WTC11 (cell line): Measurements from ENCODE around the gene LSM12. TPM values are rescaled to one million over a fixed set of nuclear protein-coding genes. Genes with fewer than 3 reads are reported as not detected.

ENCODE experiments used
- ATAC-seq: fragments of 200-7000 bp; cut with Tn5 transposase; 2 replicates; pipeline ENCODE4 v1.10.0; 2021; ENCODE audit warnings: mild to moderate bottlenecking, moderate library complexity
- CTCF ChIA-PET: fragments of 300-600 bp; sonication (Branson Sonifier 250); formaldehyde crosslinking; loops from one replicate; lab custom pipeline; 2021; ENCODE audit warnings: antibody characterized with exemption; lab: Charles Lee
- POLR2A ChIA-PET: fragments of 350-600 bp; sonication (Branson Sonifier 250); formaldehyde crosslinking; loops from one replicate; lab custom pipeline; 2021; ENCODE audit warnings: antibody characterized with exemption; lab: Charles Lee
- DNase-seq: peaks from one replicate; pipeline ENCODE4 v3.0.0; 2021; ENCODE audit warnings: low spot score
- H3K27ac Mint-ChIP-seq: 2 replicates; pipeline ENCODE4 v1.8.0; 2021; ENCODE audit warnings: mixed read lengths
- H3K27me3 Mint-ChIP-seq: 2 replicates; pipeline ENCODE4 v1.8.0; 2021; ENCODE audit warnings: low read depth, mild to moderate bottlenecking, moderate library complexity, mixed read lengths
- H3K36me3 Mint-ChIP-seq: 2 replicates; pipeline ENCODE4 v1.8.0; 2021; ENCODE audit warnings: mixed read lengths
- H3K4me1 Mint-ChIP-seq: 2 replicates; pipeline ENCODE4 v1.8.0; 2022; ENCODE audit warnings: mixed read lengths
- H3K4me3 Mint-ChIP-seq: 2 replicates; pipeline ENCODE4 v1.8.0; 2021; ENCODE audit warnings: mild to moderate bottlenecking, moderate library complexity, mixed read lengths
- H3K9me3 Mint-ChIP-seq: 2 replicates; pipeline ENCODE4 v1.8.0; 2021; ENCODE audit warnings: mixed read lengths
- FOXP1 ChIP-seq: sonication (generic); formaldehyde crosslinking; IDR thresholded peaks from 2 replicates; pipeline ENCODE4 v1.8.0; 2022; ENCODE audit warnings: missing genetic modification reagents, mild to moderate bottlenecking, moderate library complexity, borderline replicate concordance
- MXD4 ChIP-seq: fragments of 250-450 bp; sonication (Bioruptor Pico); IDR thresholded peaks from 2 replicates; pipeline ENCODE4 v1.8.0; 2021; ENCODE audit warnings: mild to moderate bottlenecking, moderate library complexity, borderline replicate concordance
- NR1H2 ChIP-seq: sonication (generic); formaldehyde crosslinking; IDR thresholded peaks from 2 replicates; pipeline ENCODE4 v1.9.0; 2021; ENCODE audit warnings: mild to moderate bottlenecking, moderate library complexity, missing genetic modification reagents
- RORB ChIP-seq: fragments of 250-450 bp; sonication (Bioruptor Pico); IDR thresholded peaks from 2 replicates; pipeline ENCODE4 v1.9.0; 2021; ENCODE audit warnings: mild to moderate bottlenecking
- total RNA-seq: library from RNA; stranded (reverse); gene quantifications from 3 replicates; pipeline ENCODE4 v1.2.3, GENCODE V29; 2021
- TF ChIP-seq, protein P1 (sequence below): sonication (generic); formaldehyde crosslinking; IDR thresholded peaks from 2 replicates; pipeline ENCODE4 v1.8.0; 2023; ENCODE audit warnings: missing genetic modification reagents, mild to moderate bottlenecking, borderline replicate concordance
- TF ChIP-seq, protein P2 (sequence below): fragments of 200-600 bp; IDR thresholded peaks from 2 replicates; pipeline ENCODE4 v1.8.0; 2022; ENCODE audit warnings: antibody characterized with exemption
- TF ChIP-seq, protein P3 (sequence below): sonication (generic); formaldehyde crosslinking; IDR thresholded peaks from 2 replicates; pipeline ENCODE4 v1.8.0; 2022; ENCODE audit warnings: mild to moderate bottlenecking, missing genetic modification reagents
- TF ChIP-seq, protein P4 (sequence below): sonication (generic); formaldehyde crosslinking; IDR thresholded peaks from 2 replicates; pipeline ENCODE4 v1.8.0; 2022; ENCODE audit warnings: missing genetic modification reagents

The LSM12 gene
- total RNA-seq, 1 experiment from 2014 or later: 102 TPM

DNA sequence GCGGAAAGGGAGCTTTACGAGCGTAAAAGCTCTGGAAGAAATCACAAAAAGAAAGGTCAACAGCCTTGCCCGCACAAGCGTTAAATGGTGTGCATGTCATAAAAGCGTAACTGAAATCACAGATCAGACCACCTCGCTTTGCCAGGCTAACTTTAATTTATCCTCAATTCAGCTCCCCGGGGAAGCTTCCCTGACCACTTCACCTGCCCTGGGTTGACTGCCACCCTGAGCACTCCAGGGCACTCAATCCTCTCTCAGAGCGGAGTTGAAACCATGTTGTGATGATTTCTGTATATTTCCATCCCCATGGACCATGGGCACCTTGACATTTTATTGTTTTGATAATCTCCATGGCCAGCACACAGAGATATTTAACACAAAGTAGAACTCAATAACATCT is 78.2 kb downstream of the LSM12 start:
- ChIA-PET CTCF (interaction anchor here (1.0 to 2.6 kb wide), 4 partner anchors 45 to 142 kb away, joined by 3 to 12 read pairs (median 5); no protein-coding TSS in a partner anchor), POLR2A (no interaction called here)
- no peaks in the 10 kb centered on the region for H3K9me3 Mint-ChIP-seq
- no peak for ATAC-seq
- H3K36me3 Mint-ChIP-seq: no peaks in the 10 kb centered on the region
- TF ChIP-seq MXD4 (CRISPR knock-in tag): no peak
- TF ChIP-seq, protein P1, sequence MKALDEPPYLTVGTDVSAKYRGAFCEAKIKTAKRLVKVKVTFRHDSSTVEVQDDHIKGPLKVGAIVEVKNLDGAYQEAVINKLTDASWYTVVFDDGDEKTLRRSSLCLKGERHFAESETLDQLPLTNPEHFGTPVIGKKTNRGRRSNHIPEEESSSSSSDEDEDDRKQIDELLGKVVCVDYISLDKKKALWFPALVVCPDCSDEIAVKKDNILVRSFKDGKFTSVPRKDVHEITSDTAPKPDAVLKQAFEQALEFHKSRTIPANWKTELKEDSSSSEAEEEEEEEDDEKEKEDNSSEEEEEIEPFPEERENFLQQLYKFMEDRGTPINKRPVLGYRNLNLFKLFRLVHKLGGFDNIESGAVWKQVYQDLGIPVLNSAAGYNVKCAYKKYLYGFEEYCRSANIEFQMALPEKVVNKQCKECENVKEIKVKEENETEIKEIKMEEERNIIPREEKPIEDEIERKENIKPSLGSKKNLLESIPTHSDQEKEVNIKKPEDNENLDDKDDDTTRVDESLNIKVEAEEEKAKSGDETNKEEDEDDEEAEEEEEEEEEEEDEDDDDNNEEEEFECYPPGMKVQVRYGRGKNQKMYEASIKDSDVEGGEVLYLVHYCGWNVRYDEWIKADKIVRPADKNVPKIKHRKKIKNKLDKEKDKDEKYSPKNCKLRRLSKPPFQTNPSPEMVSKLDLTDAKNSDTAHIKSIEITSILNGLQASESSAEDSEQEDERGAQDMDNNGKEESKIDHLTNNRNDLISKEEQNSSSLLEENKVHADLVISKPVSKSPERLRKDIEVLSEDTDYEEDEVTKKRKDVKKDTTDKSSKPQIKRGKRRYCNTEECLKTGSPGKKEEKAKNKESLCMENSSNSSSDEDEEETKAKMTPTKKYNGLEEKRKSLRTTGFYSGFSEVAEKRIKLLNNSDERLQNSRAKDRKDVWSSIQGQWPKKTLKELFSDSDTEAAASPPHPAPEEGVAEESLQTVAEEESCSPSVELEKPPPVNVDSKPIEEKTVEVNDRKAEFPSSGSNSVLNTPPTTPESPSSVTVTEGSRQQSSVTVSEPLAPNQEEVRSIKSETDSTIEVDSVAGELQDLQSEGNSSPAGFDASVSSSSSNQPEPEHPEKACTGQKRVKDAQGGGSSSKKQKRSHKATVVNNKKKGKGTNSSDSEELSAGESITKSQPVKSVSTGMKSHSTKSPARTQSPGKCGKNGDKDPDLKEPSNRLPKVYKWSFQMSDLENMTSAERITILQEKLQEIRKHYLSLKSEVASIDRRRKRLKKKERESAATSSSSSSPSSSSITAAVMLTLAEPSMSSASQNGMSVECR: no peak
- peaks cover 4% of the 10 kb centered on the region; the same call in 1 of the 2 replicates for H3K4me1 Mint-ChIP-seq
- DNase-seq: no peak
- H3K27ac Mint-ChIP-seq: no peak overlapping the region
- H3K27me3 Mint-ChIP-seq: peaks cover 6% of the 10 kb centered on the region
- no peak overlapping the region for H3K4me3 Mint-ChIP-seq

DNA sequence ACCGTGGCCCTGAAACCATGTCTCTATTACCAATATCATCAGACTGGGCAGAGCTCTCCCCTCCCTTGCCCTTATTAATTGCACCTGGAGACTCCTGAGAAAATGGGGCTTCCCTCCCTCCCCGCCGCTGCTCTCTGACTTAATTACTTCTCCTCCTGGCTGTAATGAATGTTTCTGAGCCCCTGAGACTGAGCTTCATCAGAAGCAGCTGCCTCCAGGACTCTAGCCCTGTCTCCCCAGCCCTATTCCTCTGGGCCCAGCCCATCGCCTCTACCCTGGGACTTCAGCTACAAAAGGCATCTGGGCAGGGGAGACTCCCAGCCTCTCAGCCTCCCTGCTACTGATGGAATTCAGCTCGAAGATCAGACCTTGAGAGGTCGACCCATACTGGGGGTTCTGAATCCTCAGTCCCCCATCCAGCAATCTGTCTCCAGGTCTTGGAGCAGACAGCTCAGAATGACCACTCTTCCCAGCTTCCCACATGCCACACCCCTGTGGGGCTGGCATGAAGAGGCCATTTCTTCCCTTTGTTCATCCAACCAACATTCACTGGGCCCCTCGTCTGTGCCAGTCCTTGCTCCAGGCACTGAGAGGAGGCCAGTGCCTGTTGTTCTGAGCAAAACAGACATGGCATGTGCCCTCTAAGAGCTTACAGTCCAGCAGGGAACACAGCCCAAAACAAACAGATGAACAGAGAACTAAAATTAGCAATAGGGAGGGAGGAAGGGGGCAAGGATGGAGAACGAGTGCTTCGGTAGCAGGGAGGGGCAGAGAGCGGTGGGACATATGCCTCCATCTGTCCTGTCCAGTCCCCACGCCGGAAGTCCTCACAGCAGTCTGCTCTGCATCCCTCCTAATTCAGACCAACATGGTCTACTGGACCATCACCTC is 79.1 kb downstream of the LSM12 start:
- Mint-ChIP-seq H3K27ac (no peak overlapping the region), H3K4me3 (no peak overlapping the region), H3K27me3 (peaks cover 15% of the 10 kb centered on the region), H3K4me1 (peaks cover 4% of the 10 kb centered on the region; the same call in 1 of the 2 replicates), H3K36me3 (no peaks in the 10 kb centered on the region), H3K9me3 (no peaks in the 10 kb centered on the region)
- ATAC-seq (no peak), DNase-seq (no peak)
- POLR2A ChIA-PET: interaction anchor here (0.6 kb wide), 1 partner anchor 301 kb away, joined by 3 read pairs; no protein-coding TSS in a partner anchor
- CTCF ChIA-PET: interaction anchor here (1.0 to 2.6 kb wide), 8 partner anchors 8 to 141 kb away, joined by 3 to 12 read pairs (median 3); no protein-coding TSS in a partner anchor
- TF ChIP-seq, protein P2, sequence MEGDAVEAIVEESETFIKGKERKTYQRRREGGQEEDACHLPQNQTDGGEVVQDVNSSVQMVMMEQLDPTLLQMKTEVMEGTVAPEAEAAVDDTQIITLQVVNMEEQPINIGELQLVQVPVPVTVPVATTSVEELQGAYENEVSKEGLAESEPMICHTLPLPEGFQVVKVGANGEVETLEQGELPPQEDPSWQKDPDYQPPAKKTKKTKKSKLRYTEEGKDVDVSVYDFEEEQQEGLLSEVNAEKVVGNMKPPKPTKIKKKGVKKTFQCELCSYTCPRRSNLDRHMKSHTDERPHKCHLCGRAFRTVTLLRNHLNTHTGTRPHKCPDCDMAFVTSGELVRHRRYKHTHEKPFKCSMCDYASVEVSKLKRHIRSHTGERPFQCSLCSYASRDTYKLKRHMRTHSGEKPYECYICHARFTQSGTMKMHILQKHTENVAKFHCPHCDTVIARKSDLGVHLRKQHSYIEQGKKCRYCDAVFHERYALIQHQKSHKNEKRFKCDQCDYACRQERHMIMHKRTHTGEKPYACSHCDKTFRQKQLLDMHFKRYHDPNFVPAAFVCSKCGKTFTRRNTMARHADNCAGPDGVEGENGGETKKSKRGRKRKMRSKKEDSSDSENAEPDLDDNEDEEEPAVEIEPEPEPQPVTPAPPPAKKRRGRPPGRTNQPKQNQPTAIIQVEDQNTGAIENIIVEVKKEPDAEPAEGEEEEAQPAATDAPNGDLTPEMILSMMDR: no peak
- TF ChIP-seq, protein P3, sequence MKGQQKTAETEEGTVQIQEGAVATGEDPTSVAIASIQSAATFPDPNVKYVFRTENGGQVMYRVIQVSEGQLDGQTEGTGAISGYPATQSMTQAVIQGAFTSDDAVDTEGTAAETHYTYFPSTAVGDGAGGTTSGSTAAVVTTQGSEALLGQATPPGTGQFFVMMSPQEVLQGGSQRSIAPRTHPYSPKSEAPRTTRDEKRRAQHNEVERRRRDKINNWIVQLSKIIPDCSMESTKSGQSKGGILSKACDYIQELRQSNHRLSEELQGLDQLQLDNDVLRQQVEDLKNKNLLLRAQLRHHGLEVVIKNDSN (CRISPR knock-in tag): no peak
- TF ChIP-seq NR1H2 (no peak), RORB (CRISPR knock-in tag) (no peak), FOXP1 (CRISPR knock-in tag) (no peak)
- TF ChIP-seq, protein P4, sequence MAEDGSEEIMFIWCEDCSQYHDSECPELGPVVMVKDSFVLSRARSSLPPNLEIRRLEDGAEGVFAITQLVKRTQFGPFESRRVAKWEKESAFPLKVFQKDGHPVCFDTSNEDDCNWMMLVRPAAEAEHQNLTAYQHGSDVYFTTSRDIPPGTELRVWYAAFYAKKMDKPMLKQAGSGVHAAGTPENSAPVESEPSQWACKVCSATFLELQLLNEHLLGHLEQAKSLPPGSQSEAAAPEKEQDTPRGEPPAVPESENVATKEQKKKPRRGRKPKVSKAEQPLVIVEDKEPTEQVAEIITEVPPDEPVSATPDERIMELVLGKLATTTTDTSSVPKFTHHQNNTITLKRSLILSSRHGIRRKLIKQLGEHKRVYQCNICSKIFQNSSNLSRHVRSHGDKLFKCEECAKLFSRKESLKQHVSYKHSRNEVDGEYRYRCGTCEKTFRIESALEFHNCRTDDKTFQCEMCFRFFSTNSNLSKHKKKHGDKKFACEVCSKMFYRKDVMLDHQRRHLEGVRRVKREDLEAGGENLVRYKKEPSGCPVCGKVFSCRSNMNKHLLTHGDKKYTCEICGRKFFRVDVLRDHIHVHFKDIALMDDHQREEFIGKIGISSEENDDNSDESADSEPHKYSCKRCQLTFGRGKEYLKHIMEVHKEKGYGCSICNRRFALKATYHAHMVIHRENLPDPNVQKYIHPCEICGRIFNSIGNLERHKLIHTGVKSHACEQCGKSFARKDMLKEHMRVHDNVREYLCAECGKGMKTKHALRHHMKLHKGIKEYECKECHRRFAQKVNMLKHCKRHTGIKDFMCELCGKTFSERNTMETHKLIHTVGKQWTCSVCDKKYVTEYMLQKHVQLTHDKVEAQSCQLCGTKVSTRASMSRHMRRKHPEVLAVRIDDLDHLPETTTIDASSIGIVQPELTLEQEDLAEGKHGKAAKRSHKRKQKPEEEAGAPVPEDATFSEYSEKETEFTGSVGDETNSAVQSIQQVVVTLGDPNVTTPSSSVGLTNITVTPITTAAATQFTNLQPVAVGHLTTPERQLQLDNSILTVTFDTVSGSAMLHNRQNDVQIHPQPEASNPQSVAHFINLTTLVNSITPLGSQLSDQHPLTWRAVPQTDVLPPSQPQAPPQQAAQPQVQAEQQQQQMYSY (CRISPR knock-in tag): peak; percentile 71
